Neutrophil (primary cell): ENCODE measurements around the gene KCNK15.

Experiments
- H3K27ac ChIP-seq: fragments of 200-600 bp; sonication (generic); 2 replicates; pipeline ENCODE4 v1.5.1; 2016; ENCODE audit warnings: mild to moderate bottlenecking, moderate library complexity
- H3K27me3 ChIP-seq: fragments of 200-600 bp; sonication (generic); 2 replicates; pipeline ENCODE4 v1.6.0; 2016; ENCODE audit warnings: mild to moderate bottlenecking
- H3K36me3 ChIP-seq: fragments of 200-600 bp; sonication (generic); 2 replicates; pipeline ENCODE4 v1.5.1; 2017
- H3K4me1 ChIP-seq, 2 experiments: fragments of 200-600 bp in 1 of 2; sonication (generic) in 1 of 2; 1 replicate in 1 of 2; 2 replicates in 1 of 2; pipeline versions ENCODE4 v1.5.1 to v1.6.1; 2013 to 2016; ENCODE audit warnings: low read depth in 1 of 2, low read length in 1 of 2, mild to moderate bottlenecking in 1 of 2, moderate library complexity in 1 of 2; ENCODE audit not compliant: control insufficient read depth in 1 of 2, insufficient read depth in 1 of 2
- H3K4me3 ChIP-seq, 2 experiments: fragments of 200-600 bp in 1 of 2; sonication (generic) in 1 of 2; 1 replicate in 1 of 2; 2 replicates in 1 of 2; pipeline ENCODE4 v1.5.1; 2013 to 2016; ENCODE audit warnings: low read depth in 1 of 2, low read length in 1 of 2, mild to moderate bottlenecking in 1 of 2, moderate library complexity in 1 of 2
- H3K9me3 ChIP-seq: fragments of 200-600 bp; sonication (generic); 2 replicates; pipeline ENCODE4 v1.5.1; 2016
- CTCF ChIP-seq: fragments of 200-600 bp; sonication (generic); IDR thresholded peaks from 2 replicates; pipeline ENCODE4 v1.5.1; 2016; ENCODE audit warnings: antibody characterized with exemption

KCNK15 gene

GRCh38 chr20:44705364-44706094 lies 40.1 kb upstream of the KCNK15 start:
- Histone ChIP-seq H3K9me3 (no peaks in the 10 kb centered on the region), H3K27ac (no peak overlapping the region), H3K4me3 (no peak overlapping the region), H3K27me3 (peaks cover 6% of the 10 kb centered on the region), H3K4me1 (no peaks in the 10 kb centered on the region), H3K36me3 (no peaks in the 10 kb centered on the region)
- TF ChIP-seq CTCF: no peak

GRCh38 chr20:44706301-44707017 lies 39.2 kb upstream of the KCNK15 start:
- Histone ChIP-seq H3K27ac (no peak overlapping the region), H3K9me3 (no peaks in the 10 kb centered on the region), H3K36me3 (no peaks in the 10 kb centered on the region), H3K27me3 (peaks cover 6% of the 10 kb centered on the region), H3K4me1 (no peaks in the 10 kb centered on the region), H3K4me3 (no peak overlapping the region)
- TF ChIP-seq CTCF: no peak

- no peak overlapping the region for H3K27ac ChIP-seq
- peaks cover 6% of the 10 kb centered on the region for H3K27me3 ChIP-seq
Measured at GRCh38 chr20:44707018-44707579, 38.6 kb upstream of the KCNK15 start.

GRCh38 chr20:44709380-44709779 lies 36.3 kb upstream of the KCNK15 start:
- H3K27ac ChIP-seq: no peak overlapping the region
- H3K27me3 ChIP-seq: no peaks in the 10 kb centered on the region
- no peaks in the 10 kb centered on the region for H3K4me1 ChIP-seq
- no peak overlapping the region for H3K4me3 ChIP-seq
- H3K9me3 ChIP-seq: no peaks in the 10 kb centered on the region
- no peaks in the 10 kb centered on the region for H3K36me3 ChIP-seq
- no peak for TF ChIP-seq CTCF

More at GRCh38 chr20:44707018-44707579, 38.6 kb upstream of the KCNK15 start:
- H3K4me1 ChIP-seq: no peaks in the 10 kb centered on the region
- no peaks in the 10 kb centered on the region for H3K9me3 ChIP-seq
- no peak for TF ChIP-seq CTCF
- no peaks in the 10 kb centered on the region for H3K36me3 ChIP-seq
- H3K4me3 ChIP-seq: no peak overlapping the region

- TF ChIP-seq CTCF: no peak
- Histone ChIP-seq H3K4me1 (no peaks in the 10 kb centered on the region), H3K27me3 (no peaks in the 10 kb centered on the region)
Measured at GRCh38 chr20:44709797-44710196, 35.9 kb upstream of the KCNK15 start.

More at GRCh38 chr20:44709797-44710196, 35.9 kb upstream of the KCNK15 start:
- Histone ChIP-seq H3K36me3 (no peaks in the 10 kb centered on the region), H3K9me3 (no peaks in the 10 kb centered on the region), H3K4me3 (no peak overlapping the region), H3K27ac (no peak overlapping the region)
